ENCODE data around the gene TBX5.

TBX5 gene

DNA sequence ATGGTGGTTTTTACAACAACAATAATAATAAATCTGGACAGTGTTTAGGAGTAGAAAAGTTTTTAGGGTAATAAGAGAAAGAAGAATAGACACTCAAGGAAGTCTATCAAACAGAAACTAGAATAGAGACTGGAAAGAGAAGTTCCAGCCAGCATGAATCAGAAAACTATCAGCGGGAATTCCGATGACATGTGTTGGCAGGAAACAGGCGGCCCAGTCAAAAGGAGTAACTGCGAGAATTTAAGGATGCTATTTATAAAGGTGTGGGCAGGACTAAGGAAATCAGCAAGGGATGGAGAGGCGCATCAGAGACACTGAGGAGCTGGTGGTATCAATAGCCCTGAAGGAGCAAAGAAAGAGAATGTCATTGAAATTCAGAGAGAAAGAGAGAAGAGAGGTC is 89.9 kb downstream of the TBX5 start:
- no peak for DNase-seq

GRCh38 chr12:114314974-114315720 is 90.8 kb downstream of the TBX5 start:
- no peak for DNase-seq

DNA sequence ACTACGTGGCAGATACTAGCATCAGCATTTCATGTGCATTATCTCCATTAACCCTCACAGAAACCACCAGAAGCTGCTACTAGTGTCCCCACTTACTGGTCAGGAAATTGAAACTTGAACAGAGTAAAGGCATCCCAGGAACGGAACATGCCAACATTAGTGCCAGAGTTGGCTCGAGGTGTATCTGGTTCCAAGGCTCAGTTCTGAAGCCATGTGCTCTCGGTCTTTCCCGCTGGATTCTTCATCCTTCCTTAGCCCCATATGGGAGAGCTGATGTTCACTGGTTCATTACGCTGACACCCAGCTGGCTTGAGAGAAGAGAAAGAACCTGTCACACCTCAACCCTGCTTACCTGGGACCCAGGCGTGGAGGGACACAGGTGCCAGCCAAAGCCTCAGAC is 91.5 kb downstream of the TBX5 start:
- no peak for DNase-seq

DNA sequence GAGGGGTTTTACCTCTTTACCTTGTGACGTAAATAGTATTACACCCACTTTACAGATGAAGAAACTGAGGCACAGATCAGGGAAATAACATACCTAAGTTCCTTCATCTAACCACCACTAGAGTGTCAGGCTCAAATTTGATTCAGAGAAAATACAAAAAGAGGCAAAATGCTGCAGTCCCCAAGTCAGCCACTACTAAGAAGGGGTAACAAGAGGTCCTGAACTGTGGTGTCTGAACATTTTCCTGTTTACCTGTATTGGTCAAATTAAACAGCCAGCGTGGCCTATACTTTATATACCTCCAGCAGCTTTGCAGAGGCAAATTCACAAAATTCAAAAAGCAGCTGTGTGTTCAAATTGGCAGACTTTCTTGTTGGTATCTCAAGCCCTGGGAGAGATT is 92.0 kb downstream of the TBX5 start:
- DNase-seq = no peak

DNA sequence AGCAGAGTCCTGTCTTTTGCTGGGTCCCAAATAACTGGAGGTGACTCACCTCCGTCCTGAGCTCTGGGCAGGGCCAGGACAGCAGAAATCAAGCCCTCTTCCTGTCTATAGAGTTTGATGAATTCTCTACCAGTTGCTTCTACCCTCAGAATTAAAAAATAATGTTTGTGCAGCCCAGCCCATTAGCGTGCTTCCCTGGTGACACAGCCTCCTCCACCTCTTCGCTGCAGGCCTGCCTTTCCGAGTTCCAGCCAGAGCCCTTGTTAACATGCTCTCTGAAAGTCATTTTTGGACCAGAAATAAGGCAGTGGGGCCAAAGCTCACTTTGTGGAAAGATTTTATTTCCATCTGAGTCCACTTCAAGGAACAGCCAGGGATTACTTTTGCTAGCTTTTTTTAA is 94.0 kb downstream of the TBX5 start:
- no peak for DNase-seq

- DNase-seq = no peak
These were observed 99.3 kb downstream of the TBX5 start for GRCh38 chr12:114306646-114307045.

- DNase-seq = no peak
These were observed 100.5 kb downstream of the TBX5 start for GRCh38 chr12:114305446-114305845.
